Breast epithelium (tissue), 3 donors: ENCODE data around the gene BSPH1.
"Not testable (repeated sequence)": the region's sequence is repeated elsewhere in the genome, so short reads cannot be mapped to it uniquely, and the experiment has no call there.

Source experiments
- CTCF ChIP-seq, 3 donors: fragments of 450-650 bp; IDR thresholded peaks; one replicate each; pipeline ENCODE4 v1.5.1; 2016 to 2017; ENCODE audit warnings: antibody characterized with exemption in 3 of 3, mild to moderate bottlenecking in 3 of 3, moderate library complexity in 3 of 3
- POLR2A ChIP-seq: fragments of 450-650 bp; IDR thresholded peaks from one replicate; pipeline ENCODE4 v1.6.1; 2016; ENCODE audit warnings: antibody characterized with exemption, mild to moderate bottlenecking, moderate library complexity

- peak in 2 of 3 donors; percentile 19 to 26 for TF ChIP-seq CTCF (IDR thresholded peaks at IDR 0.05)
- not testable (repeated sequence) for TF ChIP-seq POLR2A
Observed at GRCh38 chr19:47920107-47920506, 71.9 kb downstream of the BSPH1 start.
